T-helper 17 cell (primary cell): ENCODE results near the gene FRMD4A. TPM values are rescaled to one million over a fixed set of nuclear protein-coding genes. Genes with fewer than 3 reads are reported as not detected.
"Not testable (repeated sequence)": the region's sequence is repeated elsewhere in the genome, so short reads cannot be mapped to it uniquely, and the experiment has no call there.

Source experiments
- ATAC-seq: fragments of 150-1000 bp; cut with Tn5 transposase; 2 replicates; pipeline ENCODE4 v1.10.0; 2021; ENCODE audit warnings: mild to moderate bottlenecking, moderate library complexity
- DNase-seq, 3 donors: peaks; one replicate each; pipeline versions ENCODE4 v3.0.0 to v3.0.0-alpha.2; 2020 to 2021
- H3K9me3 ChIP-seq: one replicate; pipeline ENCODE4 v1.7.0; 2013; ENCODE audit warnings: low read length, mild to moderate bottlenecking; ENCODE audit not compliant: control insufficient read depth, poor library complexity, severe bottlenecking
- H3K27ac Mint-ChIP-seq: one replicate; pipeline ENCODE4 v1.8.0; 2022; ENCODE audit warnings: mild to moderate bottlenecking, moderate library complexity, mixed read lengths
- H3K27me3 Mint-ChIP-seq: one replicate; pipeline ENCODE4 v1.8.0; 2022; ENCODE audit warnings: mixed read lengths
- H3K36me3 Mint-ChIP-seq: one replicate; pipeline ENCODE4 v1.8.0; 2022; ENCODE audit warnings: low read depth, mixed read lengths
- H3K4me1 Mint-ChIP-seq: one replicate; pipeline ENCODE4 v1.8.0; 2022; ENCODE audit warnings: mild to moderate bottlenecking, mixed read lengths
- H3K4me3 Mint-ChIP-seq: one replicate; pipeline ENCODE4 v1.8.0; 2022; ENCODE audit warnings: mild to moderate bottlenecking, moderate library complexity, mixed read lengths
- total RNA-seq, 4 donors: library from RNA in 2 of 4; stranded (reverse) in 2 of 4; gene quantifications; one replicate each; pipeline ENCODE4 v1.2.3 and lab custom pipeline; 2022 to 2026

The FRMD4A gene
- total RNA-seq, 2 donors from 2014 or later, result 1.3 to 2.7 TPM

DNA sequence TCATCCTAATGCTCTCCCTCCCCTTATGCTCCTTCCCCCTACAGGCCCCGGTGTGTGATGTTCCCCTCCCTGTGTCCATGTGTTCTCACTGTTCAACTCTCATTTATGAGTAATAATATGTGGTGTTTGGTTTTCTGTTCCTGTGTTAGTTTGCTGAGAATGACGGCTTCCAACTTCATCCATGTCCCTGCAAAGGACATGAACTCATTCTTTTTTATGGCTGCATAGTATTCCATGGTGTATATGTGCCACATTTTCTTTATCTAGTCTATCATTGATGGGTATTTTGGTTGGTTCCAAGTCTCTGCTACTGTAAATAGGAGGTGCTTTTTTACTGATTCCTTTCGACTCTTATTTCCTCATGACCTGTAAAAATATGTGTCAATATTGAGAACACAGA lies 92.1 kb downstream of the FRMD4A start:
- H3K36me3 Mint-ChIP-seq, H3K4me3 Mint-ChIP-seq, DNase-seq, H3K4me1 Mint-ChIP-seq, H3K27ac Mint-ChIP-seq, ATAC-seq, H3K9me3 ChIP-seq: not testable (repeated sequence)
- peaks cover 35% of the 10 kb centered on the region for H3K27me3 Mint-ChIP-seq

- no peak for DNase-seq
- no peaks in the 10 kb centered on the region for H3K9me3 ChIP-seq
- Mint-ChIP-seq H3K4me1 (peaks cover 2% of the 10 kb centered on the region), H3K27ac (no peak overlapping the region), H3K27me3 (peaks cover 27% of the 10 kb centered on the region), H3K36me3 (no peaks in the 10 kb centered on the region), H3K4me3 (no peak overlapping the region)
- ATAC-seq, result no peak
These were observed 94.4 kb downstream of the FRMD4A start for GRCh38 chr10:14236341-14236740.

DNA sequence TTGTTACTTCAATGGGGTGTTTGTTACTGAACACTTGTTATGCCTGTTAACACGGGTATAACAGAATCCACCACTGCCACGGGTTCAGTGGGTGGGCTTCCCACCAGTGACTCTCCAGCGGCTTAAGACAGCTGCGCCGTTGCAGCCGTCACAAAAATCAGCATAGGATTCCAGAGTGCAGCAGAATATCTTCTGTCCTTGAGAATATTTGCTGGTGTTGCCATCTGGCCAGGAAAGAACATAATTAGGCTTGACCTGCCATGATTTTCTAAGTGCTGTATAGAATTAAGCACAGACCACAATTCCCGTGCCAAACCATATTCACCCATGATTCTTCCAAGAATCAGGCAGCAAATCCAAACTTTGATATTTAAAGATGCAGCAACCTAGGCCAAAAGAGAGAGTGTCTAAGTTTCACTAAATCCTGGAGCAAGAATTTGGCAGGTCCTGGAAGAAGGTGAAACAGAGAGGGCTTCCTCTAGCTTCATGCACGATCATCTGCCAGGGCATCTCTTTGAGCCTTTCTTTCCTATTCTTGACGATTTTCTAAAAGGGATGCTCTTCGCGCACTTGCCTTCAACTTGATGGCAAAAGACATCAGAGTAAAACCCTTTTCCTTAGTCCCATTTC lies 95.0 kb downstream of the FRMD4A start:
- ATAC-seq (no peak), DNase-seq (no peak)
- H3K9me3 ChIP-seq, result no peaks in the 10 kb centered on the region
- Mint-ChIP-seq H3K4me3 (no peak overlapping the region), H3K27me3 (peaks cover 26% of the 10 kb centered on the region), H3K27ac (no peak overlapping the region), H3K4me1 (peaks cover 2% of the 10 kb centered on the region), H3K36me3 (no peaks in the 10 kb centered on the region)

DNA sequence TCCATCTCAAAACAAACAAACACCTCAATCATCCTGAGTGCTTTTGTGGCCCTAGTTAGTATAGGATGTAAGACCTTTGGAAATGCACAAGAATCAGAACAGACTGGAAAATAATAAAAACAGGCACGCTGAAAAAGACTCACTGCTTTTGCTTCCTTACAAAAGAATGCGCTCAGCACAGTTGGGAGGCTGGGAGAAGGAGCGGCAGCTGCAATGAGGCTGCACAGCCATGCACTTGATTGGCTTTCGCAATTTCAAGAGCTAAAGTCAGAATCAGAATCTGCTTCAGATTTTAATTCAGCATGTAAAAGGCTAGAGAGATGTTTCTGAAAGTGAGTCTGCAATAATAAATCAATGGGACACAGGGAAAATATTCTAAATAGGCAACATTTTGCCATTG lies 97.2 kb downstream of the FRMD4A start:
- DNase-seq (no peak), ATAC-seq (no peak)
- H3K4me3 Mint-ChIP-seq, result no peak overlapping the region
- no peaks in the 10 kb centered on the region for H3K36me3 Mint-ChIP-seq
- H3K4me1 Mint-ChIP-seq, result peaks cover 2% of the 10 kb centered on the region
- peaks cover 7% of the 10 kb centered on the region for H3K27me3 Mint-ChIP-seq
- no peak overlapping the region for H3K27ac Mint-ChIP-seq
- H3K9me3 ChIP-seq, result no peaks in the 10 kb centered on the region

GRCh38 chr10:14228798-14229197 lies 101.9 kb downstream of the FRMD4A start:
- ATAC-seq, DNase-seq, H3K36me3 Mint-ChIP-seq: not testable (repeated sequence)

GRCh38 chr10:14225379-14225778 lies 105.3 kb downstream of the FRMD4A start:
- ATAC-seq (no peak), DNase-seq (no peak)
- Mint-ChIP-seq H3K27ac (no peak overlapping the region), H3K4me1 (no peaks in the 10 kb centered on the region), H3K4me3 (no peak overlapping the region), H3K36me3 (no peaks in the 10 kb centered on the region), H3K27me3 (peaks cover 29% of the 10 kb centered on the region)
- no peaks in the 10 kb centered on the region for H3K9me3 ChIP-seq

More at GRCh38 chr10:14228798-14229197, 101.9 kb downstream of the FRMD4A start:
- not testable (repeated sequence) for H3K4me3 Mint-ChIP-seq, H3K4me1 Mint-ChIP-seq, H3K27ac Mint-ChIP-seq, H3K9me3 ChIP-seq
- peaks cover 27% of the 10 kb centered on the region for H3K27me3 Mint-ChIP-seq

- ATAC-seq, result no peak
- H3K9me3 ChIP-seq, result no peaks in the 10 kb centered on the region
- Mint-ChIP-seq H3K4me3 (no peak overlapping the region), H3K36me3 (no peaks in the 10 kb centered on the region), H3K27ac (no peak overlapping the region), H3K4me1 (no peaks in the 10 kb centered on the region), H3K27me3 (peaks cover 45% of the 10 kb centered on the region)
- DNase-seq, result no peak
These were observed 110.7 kb downstream of the FRMD4A start for GRCh38 chr10:14220026-14220425.

- no peak overlapping the region for H3K27ac Mint-ChIP-seq
These were observed 111.3 kb downstream of the FRMD4A start for GRCh38 chr10:14219411-14219810.

DNA sequence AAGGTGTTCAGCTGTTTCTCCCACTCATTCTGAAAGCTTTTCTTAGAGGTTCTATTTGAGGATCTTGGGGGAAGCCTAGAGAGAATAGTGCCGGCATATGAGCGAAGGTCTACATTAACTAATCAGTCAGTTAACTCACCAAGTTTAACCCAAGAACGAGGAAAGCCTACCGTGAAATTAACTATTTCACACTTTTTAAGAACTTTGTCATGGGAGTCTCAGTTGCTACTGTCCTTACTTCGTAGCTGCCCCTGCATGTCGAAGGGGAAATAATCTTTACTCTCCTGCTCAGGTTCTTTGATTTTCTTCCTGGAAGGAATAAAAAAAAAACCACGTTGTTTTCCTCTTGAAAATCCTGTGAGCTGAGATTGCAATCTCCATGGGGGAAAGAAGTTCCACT lies 115.1 kb downstream of the FRMD4A start:
- ATAC-seq (no peak), DNase-seq (no peak)
- no peak overlapping the region for H3K27ac Mint-ChIP-seq
- peaks cover 2% of the 10 kb centered on the region for H3K4me1 Mint-ChIP-seq
- H3K9me3 ChIP-seq, result no peaks in the 10 kb centered on the region
- H3K4me3 Mint-ChIP-seq, result no peak overlapping the region
- peaks cover 6% of the 10 kb centered on the region for H3K36me3 Mint-ChIP-seq
- H3K27me3 Mint-ChIP-seq, result peaks cover 48% of the 10 kb centered on the region

More at GRCh38 chr10:14219411-14219810, 111.3 kb downstream of the FRMD4A start:
- no peaks in the 10 kb centered on the region for H3K9me3 ChIP-seq
- H3K4me1 Mint-ChIP-seq, result no peaks in the 10 kb centered on the region
- ATAC-seq (no peak), DNase-seq (no peak)
- no peak overlapping the region for H3K4me3 Mint-ChIP-seq
- no peaks in the 10 kb centered on the region for H3K36me3 Mint-ChIP-seq
- peaks cover 40% of the 10 kb centered on the region for H3K27me3 Mint-ChIP-seq

- not testable (repeated sequence) for H3K4me3 Mint-ChIP-seq, H3K36me3 Mint-ChIP-seq, H3K4me1 Mint-ChIP-seq, DNase-seq, H3K9me3 ChIP-seq, ATAC-seq, H3K27ac Mint-ChIP-seq
- H3K27me3 Mint-ChIP-seq, result peaks cover 35% of the 10 kb centered on the region
These were observed 117.0 kb downstream of the FRMD4A start for GRCh38 chr10:14213703-14214102.

DNA sequence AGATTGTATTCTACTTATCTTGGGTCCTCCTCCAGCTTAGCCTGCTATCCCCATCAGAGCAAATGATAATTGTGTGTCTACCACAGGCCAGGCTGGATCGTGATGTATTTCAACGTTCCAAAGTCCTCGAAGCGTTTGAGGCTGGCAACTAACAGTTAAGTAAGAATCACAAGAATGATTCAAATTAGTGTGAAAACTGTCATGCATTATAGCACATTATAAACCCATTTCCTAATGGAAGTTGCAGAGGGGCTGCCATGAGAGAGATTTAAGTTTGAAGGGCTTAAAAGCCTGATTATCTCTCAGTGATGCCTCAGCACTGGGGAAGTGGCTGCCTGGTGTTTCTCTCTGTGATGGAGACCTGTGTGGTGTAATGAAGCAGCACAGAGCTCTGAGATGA lies 119.1 kb downstream of the FRMD4A start:
- Mint-ChIP-seq H3K27me3 (peaks cover 17% of the 10 kb centered on the region), H3K4me3 (no peak overlapping the region), H3K36me3 (peaks cover 6% of the 10 kb centered on the region), H3K27ac (no peak overlapping the region), H3K4me1 (peaks cover 4% of the 10 kb centered on the region)
- DNase-seq, result no peak
- H3K9me3 ChIP-seq, result no peaks in the 10 kb centered on the region
- no peak for ATAC-seq

DNA sequence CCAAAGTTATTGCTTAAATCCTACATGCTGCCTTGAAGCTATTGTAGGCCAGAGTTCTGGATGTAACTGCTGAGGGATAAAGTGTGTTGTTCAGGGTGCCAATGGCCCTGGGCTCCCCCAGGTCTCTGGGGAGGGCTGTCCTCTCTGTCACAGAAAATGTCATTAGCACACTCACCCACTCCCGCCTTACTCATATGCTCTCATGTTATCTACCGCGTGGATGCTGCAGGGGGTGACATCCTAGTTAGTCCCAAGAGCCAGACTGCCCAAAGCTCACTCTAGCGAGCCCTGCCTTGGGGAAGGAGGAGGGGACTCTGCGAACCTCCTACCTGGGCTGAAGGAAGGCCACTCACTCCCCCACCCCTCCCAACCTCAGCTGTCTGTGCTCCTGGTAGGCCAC lies 122.5 kb downstream of the FRMD4A start:
- no peaks in the 10 kb centered on the region for H3K9me3 ChIP-seq
- Mint-ChIP-seq H3K4me1 (peaks cover 2% of the 10 kb centered on the region), H3K27me3 (peaks cover 29% of the 10 kb centered on the region), H3K36me3 (peaks cover 3% of the 10 kb centered on the region), H3K4me3 (no peak overlapping the region), H3K27ac (no peak overlapping the region)
- DNase-seq, result no peak
- no peak for ATAC-seq

DNA sequence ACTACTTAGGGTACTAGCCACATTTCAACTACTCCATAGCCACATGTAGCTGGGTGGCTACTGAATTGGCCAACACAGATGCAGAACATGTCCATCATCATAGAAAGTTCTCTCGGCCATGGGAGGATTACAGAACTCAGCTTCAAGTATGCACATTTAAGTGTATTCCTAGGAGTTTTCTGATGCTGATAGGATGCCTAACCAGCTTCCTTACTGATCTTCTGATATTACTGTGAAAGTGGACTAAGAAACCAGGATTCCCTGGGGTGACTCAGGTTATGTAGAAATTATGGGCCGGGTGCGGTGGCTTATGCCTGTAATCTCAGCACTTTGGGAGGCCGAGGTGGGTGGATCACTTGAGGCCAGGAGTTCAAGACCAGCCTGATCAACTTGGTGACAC lies 125.5 kb downstream of the FRMD4A start:
- no peak overlapping the region for H3K4me3 Mint-ChIP-seq
- H3K9me3 ChIP-seq, result no peaks in the 10 kb centered on the region
- H3K36me3 Mint-ChIP-seq, result no peaks in the 10 kb centered on the region
- ATAC-seq, result no peak
- no peak overlapping the region for H3K27ac Mint-ChIP-seq
- DNase-seq, result no peak
- H3K27me3 Mint-ChIP-seq, result peaks cover 26% of the 10 kb centered on the region
- H3K4me1 Mint-ChIP-seq, result peaks cover 2% of the 10 kb centered on the region
